HG03469 (cell line): Measurements from ENCODE around the gene ELN.
"Not testable (repeated sequence)": the region's sequence is repeated elsewhere in the genome, so short reads cannot be mapped to it uniquely, and the experiment has no call there.

Experiments used
- ATAC-seq: cut with Tn5 transposase; IDR thresholded peaks from one replicate; pipeline ENCODE4 v1.9.1; 2021; ENCODE audit warnings: mild to moderate bottlenecking, moderate library complexity, moderate number of reproducible peaks; ENCODE audit not compliant: unreplicated experiment

ELN gene

GRCh38 chr7:74040791-74041520, 13.0 kb downstream of the ELN start:
- ATAC-seq: no peak

DNA sequence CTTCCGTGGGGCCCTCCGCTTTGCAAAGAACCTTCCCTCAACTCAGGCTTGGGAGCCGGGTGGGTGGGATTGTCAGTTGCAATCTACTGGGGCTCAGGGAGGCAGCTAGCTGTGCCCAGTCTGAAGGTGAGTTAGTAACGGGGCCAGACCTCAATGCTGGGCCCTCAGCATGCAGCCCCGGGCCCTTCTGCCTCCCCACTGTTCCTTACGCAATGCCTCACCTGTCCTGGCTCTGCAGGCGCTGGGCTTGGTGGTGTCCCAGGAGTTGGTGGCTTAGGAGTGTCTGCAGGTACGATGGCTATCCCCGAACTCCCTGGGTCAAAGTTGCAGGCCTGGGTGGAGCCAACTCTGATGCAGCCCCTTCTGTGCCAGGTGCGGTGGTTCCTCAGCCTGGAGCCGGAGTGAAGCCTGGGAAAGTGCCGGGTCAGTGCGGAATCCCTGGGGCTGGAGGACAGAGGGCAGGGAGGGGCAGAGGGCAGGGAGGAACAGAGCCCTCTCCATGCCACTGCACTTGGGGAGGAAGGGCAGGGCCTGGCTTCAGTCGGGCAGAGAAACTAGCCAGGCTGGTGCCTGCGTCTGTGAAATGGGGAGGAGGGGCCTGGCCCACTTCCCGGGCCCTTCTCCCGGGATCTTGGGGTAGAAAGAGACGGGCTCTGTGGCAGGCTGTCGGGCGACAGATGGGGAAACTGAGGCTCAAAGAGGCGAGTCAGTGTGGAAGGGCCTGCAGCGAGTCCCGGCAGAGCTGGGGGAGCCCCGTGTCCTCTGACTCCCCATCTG, 15.0 kb downstream of the ELN start:
- ATAC-seq: no peak

DNA sequence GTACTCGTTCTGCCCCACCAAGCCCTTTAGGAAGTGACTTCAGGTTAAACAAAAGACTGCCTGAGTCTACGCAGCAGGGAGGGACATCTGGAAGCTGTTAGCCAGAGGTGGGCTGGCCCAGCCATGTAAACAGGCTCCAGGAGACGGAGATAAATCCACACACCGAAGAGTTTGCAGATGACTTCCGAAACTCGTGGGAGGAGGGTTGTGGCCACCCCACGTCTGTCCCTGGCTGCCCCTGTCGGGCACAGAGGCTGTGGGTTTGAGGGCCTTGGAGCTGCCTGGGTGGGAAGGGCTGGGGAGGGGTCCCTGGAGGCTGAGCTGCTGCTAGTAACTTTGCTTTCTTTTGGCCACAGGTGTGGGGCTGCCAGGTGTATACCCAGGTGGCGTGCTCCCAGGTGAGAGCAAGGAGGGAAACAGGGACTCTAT, 15.6 kb downstream of the ELN start:
- no peak for ATAC-seq

- ATAC-seq: no peak
These were observed 16.7 kb downstream of the ELN start for GRCh38 chr7:74044366-74045350.

DNA sequence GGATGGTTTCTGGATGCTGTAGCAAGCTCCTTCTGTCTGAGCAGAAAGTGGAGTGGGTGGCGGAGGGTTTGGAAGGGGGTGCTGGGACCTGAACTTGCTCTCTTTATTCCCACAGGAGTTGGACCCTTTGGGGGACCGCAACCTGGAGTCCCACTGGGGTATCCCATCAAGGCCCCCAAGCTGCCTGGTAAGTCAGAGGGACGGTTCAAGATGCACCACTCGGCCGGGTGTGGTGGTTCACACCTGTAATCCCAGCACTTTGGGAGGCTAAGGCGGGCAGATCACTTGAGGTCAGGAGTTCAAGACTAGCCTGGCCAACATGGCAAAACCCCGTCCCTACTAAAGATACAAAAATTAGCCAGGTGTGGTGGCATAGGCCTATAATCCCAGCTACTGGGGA, 18.6 kb downstream of the ELN start:
- ATAC-seq: not testable (repeated sequence)

DNA sequence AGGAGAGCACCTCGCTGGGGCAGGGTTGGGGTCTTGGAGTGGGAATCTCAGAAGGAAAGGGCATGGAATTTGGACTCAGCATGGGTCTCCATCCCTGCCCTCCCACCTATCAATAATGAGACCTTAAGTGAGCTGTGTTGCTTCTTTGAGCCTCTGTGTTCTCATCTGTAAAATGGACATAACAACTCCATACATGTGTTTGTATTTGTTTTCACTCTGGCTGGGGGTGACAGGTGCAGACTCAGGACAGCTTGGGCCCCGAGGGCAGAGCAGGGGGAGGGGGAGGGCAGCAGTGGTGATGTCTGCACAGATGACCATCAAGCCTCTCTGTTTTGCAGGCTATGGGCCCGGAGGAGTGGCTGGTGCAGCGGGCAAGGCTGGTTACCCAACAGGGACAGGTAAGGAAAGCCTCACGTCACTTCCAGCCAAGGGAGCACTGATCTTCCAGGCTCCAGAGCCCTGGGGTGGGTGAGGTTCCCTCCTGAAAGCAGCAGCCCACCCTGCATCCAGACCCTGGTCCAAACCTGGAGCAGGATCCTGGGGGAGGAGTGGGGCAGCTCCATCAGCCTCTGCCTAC, 19.9 kb downstream of the ELN start:
- ATAC-seq: no peak

GRCh38 chr7:74048999-74049599, 21.1 kb downstream of the ELN start:
- no peak for ATAC-seq

- no peak for ATAC-seq
These were observed 22.2 kb downstream of the ELN start for GRCh38 chr7:74049997-74050798.

DNA sequence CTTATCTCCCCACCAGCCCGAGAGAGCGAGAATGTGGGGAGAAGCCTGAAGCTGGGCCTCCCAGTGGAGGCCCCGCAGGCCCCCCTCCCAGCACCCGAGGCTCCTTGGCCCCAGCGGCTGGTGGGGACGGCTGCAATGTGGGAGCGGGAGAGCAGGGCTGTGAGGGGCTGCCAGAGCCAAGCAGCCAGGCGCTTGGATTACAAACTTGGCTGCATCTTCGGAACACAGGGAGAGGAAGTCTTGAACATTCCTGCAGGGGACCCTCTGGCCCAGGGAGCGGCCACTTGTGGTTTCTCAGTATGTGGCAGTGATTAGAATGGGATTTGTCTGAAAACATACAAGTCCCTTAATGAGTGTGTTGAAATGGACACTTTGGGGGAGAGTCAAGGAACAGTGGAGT, 23.2 kb downstream of the ELN start:
- no peak for ATAC-seq

- ATAC-seq: no peak
These were observed 23.8 kb downstream of the ELN start for GRCh38 chr7:74051629-74052410.

DNA sequence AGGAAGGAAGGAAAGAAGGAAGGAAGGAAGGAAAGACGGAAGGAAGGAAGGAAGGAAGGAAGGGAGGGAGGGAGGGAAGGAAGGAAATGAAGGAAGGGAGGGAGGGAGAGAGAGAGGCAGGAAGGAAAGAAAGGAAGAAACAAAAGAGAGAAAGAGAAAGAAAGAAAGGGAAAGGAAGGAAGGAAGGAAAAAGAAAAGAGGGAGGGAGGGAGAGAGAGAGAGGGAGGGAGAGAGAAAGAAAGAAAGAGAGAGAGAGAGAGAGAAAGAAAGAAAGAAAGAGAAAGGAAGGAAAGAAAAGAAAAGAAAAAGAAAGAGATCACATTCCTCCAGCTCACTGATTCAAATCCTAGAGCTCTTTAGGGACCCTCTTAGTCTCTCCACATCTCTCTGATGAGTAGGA, 24.7 kb downstream of the ELN start:
- no peak for ATAC-seq

GRCh38 chr7:74053589-74054186, 25.7 kb downstream of the ELN start:
- no peak for ATAC-seq

DNA sequence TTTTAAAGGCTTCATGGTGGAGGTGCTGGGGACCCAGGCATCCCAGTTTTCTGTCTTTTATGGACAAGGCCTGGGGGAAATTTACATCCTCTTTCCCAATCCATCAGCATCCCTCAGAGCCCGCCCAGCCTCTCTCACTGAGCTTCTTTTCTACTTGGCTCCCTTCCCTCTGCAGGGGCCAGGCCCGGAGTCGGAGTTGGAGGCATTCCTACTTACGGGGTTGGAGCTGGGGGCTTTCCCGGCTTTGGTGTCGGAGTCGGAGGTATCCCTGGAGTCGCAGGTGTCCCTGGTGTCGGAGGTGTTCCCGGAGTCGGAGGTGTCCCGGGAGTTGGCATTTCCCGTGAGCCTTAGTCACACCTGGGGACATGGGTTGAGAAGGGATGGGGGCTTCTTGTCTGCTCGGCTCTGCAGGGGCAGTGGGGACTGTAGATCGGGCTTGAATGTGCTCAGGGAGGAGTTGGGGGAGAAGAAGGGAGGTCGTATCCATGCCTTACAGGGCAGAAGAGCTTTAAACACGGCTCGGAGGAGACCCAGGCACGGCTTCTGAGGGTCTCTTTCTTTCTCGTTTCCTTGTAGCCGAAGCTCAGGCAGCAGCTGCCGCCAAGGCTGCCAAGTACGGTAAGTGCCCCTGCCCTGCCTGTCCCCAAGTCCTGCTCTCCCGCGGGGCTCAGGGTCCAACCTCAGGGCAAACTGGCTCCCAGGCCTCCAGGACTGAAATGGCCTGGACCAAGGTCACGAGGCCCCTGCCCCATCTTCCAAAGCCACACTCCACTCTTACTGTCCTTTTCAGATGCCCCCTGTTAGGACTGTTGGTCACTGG, 28.3 kb downstream of the ELN start:
- ATAC-seq: no peak

DNA sequence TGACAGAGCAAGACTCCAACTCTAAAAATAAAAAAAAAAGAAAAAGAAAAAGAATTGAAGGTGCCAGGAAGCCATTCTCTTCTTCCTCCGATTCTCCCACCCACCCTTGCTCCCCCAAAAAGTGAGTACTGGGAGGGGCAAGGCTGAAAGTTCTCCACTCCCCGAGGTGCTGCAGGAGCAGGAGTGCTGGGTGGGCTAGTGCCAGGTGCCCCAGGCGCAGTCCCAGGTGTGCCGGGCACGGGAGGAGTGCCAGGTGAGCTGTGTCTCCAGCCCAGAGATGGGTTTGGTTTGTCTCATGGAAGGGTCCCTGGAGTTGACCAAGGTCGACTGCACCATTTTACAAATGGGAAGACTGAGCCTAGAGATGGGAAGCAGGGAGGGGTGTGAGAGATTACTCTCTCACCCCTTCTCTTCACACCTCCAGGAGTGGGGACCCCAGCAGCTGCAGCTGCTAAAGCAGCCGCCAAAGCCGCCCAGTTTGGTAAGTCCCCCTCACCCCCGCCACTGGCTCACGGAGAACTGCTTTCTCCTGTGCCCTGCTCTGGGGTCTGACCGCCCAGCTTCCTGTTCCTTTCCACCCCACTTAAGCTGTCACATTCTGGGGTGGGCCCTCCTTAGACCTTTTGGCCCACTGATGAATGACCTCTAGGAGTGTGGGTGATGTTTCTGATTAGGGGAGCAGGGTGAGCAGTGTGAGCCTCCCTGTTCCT, 29.4 kb downstream of the ELN start:
- ATAC-seq: no peak

GRCh38 chr7:74057987-74058386, 30.0 kb downstream of the ELN start:
- ATAC-seq: no peak

DNA sequence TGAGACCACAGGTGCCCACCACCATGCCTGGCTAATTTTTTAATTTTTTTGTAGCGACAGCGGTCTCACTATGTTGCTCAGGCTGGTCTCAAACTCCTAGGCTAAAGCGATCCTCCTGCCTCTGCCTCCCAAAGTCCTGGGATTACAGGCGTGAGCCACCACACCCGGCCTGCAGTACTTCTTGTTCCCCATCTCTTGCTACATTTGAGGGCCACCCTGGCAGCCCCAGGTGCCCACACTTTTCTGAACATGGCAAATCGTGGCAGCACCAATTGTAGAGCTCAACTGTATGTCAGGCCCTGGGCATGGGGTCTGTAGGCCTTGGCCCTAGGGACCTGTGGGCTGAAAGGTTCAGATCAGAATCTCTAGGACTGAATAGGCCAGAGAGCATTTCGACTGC, 30.5 kb downstream of the ELN start:
- no peak for ATAC-seq

GRCh38 chr7:74059037-74059436, 31.1 kb downstream of the ELN start:
- no peak for ATAC-seq
